Heart left ventricle (tissue), 16 donors: ENCODE results near the gene PRODH. TPM values are rescaled to one million over a fixed set of nuclear protein-coding genes. Genes with fewer than 3 reads are reported as not detected.
"Not testable (repeated sequence)": the region's sequence is repeated elsewhere in the genome, so short reads cannot be mapped to it uniquely, and the experiment has no call there.

Experiments
- ATAC-seq, 4 donors: fragments of 200-7000 bp; cut with Tn5 transposase; one replicate each; pipeline ENCODE4 v1.9.1; 2020 to 2022; ENCODE audit warnings: moderate library complexity in 4 of 4, mild to moderate bottlenecking in 3 of 4, moderate number of reproducible peaks in 1 of 4
- DNase-seq, 5 donors: peaks; one replicate each; pipeline ENCODE4 v3.0.0-alpha.2; 2020
- H3K27ac ChIP-seq, 12 donors: fragments of 200-600 bp; sonication (generic) in 4 of 12; one replicate each; pipeline versions ENCODE4 v1.5.0 to v1.8.0; 2016 to 2022; ENCODE audit warnings: mild to moderate bottlenecking in 2 of 12
- H3K27me3 ChIP-seq, 9 donors: fragments of 200-600 bp; sonication (generic) in 2 of 9; one replicate each; pipeline versions ENCODE4 v1.5.1 to v1.8.0; 2016 to 2022; ENCODE audit warnings: mild to moderate bottlenecking in 3 of 9
- H3K36me3 ChIP-seq, 9 donors: fragments of 200-600 bp; sonication (generic) in 2 of 9; one replicate each; pipeline versions ENCODE4 v1.5.0 to v1.8.0; 2018 to 2022; ENCODE audit warnings: mild to moderate bottlenecking in 2 of 9
- H3K4me1 ChIP-seq, 12 donors: fragments of 200-600 bp; sonication (generic) in 4 of 12; one replicate each; pipeline versions ENCODE4 v1.5.0 to v1.8.0; 2016 to 2022; ENCODE audit warnings: mild to moderate bottlenecking in 3 of 12
- H3K4me3 ChIP-seq, 12 donors: fragments of 200-600 bp; sonication (generic) in 4 of 12; one replicate each; pipeline versions ENCODE4 v1.5.0 to v1.8.0; 2017 to 2022; ENCODE audit warnings: mild to moderate bottlenecking in 9 of 12, moderate library complexity in 4 of 12
- H3K9me3 ChIP-seq, 12 donors: fragments of 200-600 bp; sonication (generic) in 4 of 12; one replicate each; pipeline versions ENCODE4 v1.5.0 to v1.8.0; 2016 to 2022; ENCODE audit warnings: mild to moderate bottlenecking in 1 of 12
- POLR2A ChIP-seq, 2 donors: fragments of 450-650 bp; IDR thresholded peaks; one replicate each; pipeline ENCODE4 v1.6.1; 2017; ENCODE audit warnings: antibody characterized with exemption in 2 of 2, mild to moderate bottlenecking in 2 of 2, moderate library complexity in 2 of 2
- WGBS, 4 donors: extraction: QIAGEN DNeasy Blood & Tissue Kit in 2 of 4; methylation state at CpG; one replicate each; pipeline versions ENCODE4 v1.1.5 to v1.1.7; 2013 to 2018; 5-methylcytosine and 5-hydroxymethylcytosine counted together
- intact Hi-C, 10 donors: fragments of 100-400 bp; cut with DNase I; formaldehyde crosslinking; loops; one replicate each; pipeline versions ENCODE4 v1.11.1 to v1.14.2; 2022
- polyA plus RNA-seq, 2 donors: library from polyadenylated mRNA; stranded (reverse); fragments of 200-250 nt; gene quantifications; one replicate each; pipeline ENCODE4 v1.2.3, GENCODE V29; 2013
- total RNA-seq, 9 donors: library from RNA; depleted of rRNA in 2 of 9; stranded (reverse); fragments of >200 nt in 2 of 9; fragmentation: NEBNext Ultra II Directional in 3 of 9; extraction: Animal tissue kit (Norgen Biotek cat#: 25700) in 3 of 9; gene quantifications; one replicate each; pipeline versions ENCODE4 v1.1.0 to v1.2.4, GENCODE V29; 2016 to 2023
- TF ChIP-seq, protein P1 (sequence below), 12 donors: fragments of 200-600 bp; sonication (generic) in 4 of 12; IDR thresholded peaks; one replicate each; pipeline versions ENCODE4 v1.5.0 to v1.8.0; 2018 to 2022; ENCODE audit warnings: antibody characterized with exemption in 12 of 12, mild to moderate bottlenecking in 5 of 12
- donor health status: ischemic (EF 13 %, LVEDD 7.1; RV severe dilation, severe dysfunction).
- donor health status: healthy with polysubstance abuse.
- donor health status: DM: no; HTN: yes; CAD: no.
- donor health status: DM: no; HTN: no; CAD: no.
- donor health status: ischemic (EF 25% LVEDD 6.9; RV normal size, moderate dysfunction).
- donor health status: ischemic (EF 25% LVEDD 5.7; RV mildly dilated, moderate dysfunction).
- donor health status: healthy.
- donor health status: DM: yes; HTN: yes; CAD: no.
- donor health status: ischemic (EF 35%, LVEDD 5.7; RV mildly dilated, moderate dysfunction).
- donor health status: nonischemic (EF 11% LVEDD 7.7; RV severe dilation, severe dysfunction).
- donor health status: DM: yes; HTN: yes; CAD: no.
- donor health status: PGD.
- donor health status: ischemic (EF 29% LVEDD 5.4; RV normal size, mild dysfunction).
- donor health status: nonischemic (EF 23%, LVEDD 6.1; RV moderate dilation, normal function).

The PRODH gene
- total and polyA plus RNA-seq, 11 donors, result 3.3 to 25.0 (median 7.5) TPM

- no peak overlapping the region for H3K27ac ChIP-seq
- TF ChIP-seq, protein P1, sequence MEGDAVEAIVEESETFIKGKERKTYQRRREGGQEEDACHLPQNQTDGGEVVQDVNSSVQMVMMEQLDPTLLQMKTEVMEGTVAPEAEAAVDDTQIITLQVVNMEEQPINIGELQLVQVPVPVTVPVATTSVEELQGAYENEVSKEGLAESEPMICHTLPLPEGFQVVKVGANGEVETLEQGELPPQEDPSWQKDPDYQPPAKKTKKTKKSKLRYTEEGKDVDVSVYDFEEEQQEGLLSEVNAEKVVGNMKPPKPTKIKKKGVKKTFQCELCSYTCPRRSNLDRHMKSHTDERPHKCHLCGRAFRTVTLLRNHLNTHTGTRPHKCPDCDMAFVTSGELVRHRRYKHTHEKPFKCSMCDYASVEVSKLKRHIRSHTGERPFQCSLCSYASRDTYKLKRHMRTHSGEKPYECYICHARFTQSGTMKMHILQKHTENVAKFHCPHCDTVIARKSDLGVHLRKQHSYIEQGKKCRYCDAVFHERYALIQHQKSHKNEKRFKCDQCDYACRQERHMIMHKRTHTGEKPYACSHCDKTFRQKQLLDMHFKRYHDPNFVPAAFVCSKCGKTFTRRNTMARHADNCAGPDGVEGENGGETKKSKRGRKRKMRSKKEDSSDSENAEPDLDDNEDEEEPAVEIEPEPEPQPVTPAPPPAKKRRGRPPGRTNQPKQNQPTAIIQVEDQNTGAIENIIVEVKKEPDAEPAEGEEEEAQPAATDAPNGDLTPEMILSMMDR (IDR thresholded peaks at IDR 0.05), result no peak
- no peak for TF ChIP-seq POLR2A (IDR thresholded peaks at IDR 0.05)
- peaks cover 0 to 13% (median 0%) of the 10 kb centered on the region in 12 donors for H3K4me1 ChIP-seq
- peak overlapping the region in 11 of 12 donors; percentile 35 to 59 (median 55) for H3K4me3 ChIP-seq
- 2 to 5% (median 2%) methylated on average over 7 to 28 of the region's 28 CpGs for WGBS, 4 donors
- no peaks in the 10 kb centered on the region for H3K9me3 ChIP-seq
- intact Hi-C loops, result no loop called here
- no peaks in the 10 kb centered on the region for H3K36me3 ChIP-seq
- H3K27me3 ChIP-seq, result peaks cover 0 to 30% (median 16%) of the 10 kb centered on the region in 9 donors
- no peak for ATAC-seq
- DNase-seq, result no peak
Observed at GRCh38 chr22:18970948-18971315, 34.8 kb upstream of the PRODH start.

GRCh38 chr22:18970176-18970947 is 34.3 kb upstream of the PRODH start:
- Histone ChIP-seq H3K27ac (no peak overlapping the region), H3K27me3 (peaks cover 0 to 30% (median 16%) of the 10 kb centered on the region in 9 donors), H3K4me3 (peak overlapping the region; percentile 32 to 59 (median 52)), H3K36me3 (no peaks in the 10 kb centered on the region), H3K4me1 (peaks cover 0 to 13% (median 0%) of the 10 kb centered on the region in 12 donors), H3K9me3 (no peaks in the 10 kb centered on the region)
- intact Hi-C loops, result no loop called here
- DNase-seq, result peak in 1 of 5 donors; percentile 51
- TF ChIP-seq, protein P1 (IDR thresholded peaks at IDR 0.05), result no peak
- TF ChIP-seq POLR2A (IDR thresholded peaks at IDR 0.05), result no peak
- ATAC-seq, result no peak
- WGBS, 4 donors, result 0 to 3% (median 1%) methylated on average over 36 to 94 of the region's 94 CpGs

- H3K27me3 ChIP-seq, result peaks cover 0 to 30% (median 16%) of the 10 kb centered on the region in 9 donors
- peak in 1 of 5 donors; percentile 46 for DNase-seq
- H3K4me3 ChIP-seq, H3K27ac ChIP-seq, H3K9me3 ChIP-seq, H3K36me3 ChIP-seq, ATAC-seq: not testable (repeated sequence)
- peaks cover 0 to 13% (median 0%) of the 10 kb centered on the region in 12 donors for H3K4me1 ChIP-seq
- intact Hi-C loops, result loop anchor here in 1 of 10 donors (5.0 kb wide), 1 partner anchor 1303 kb away; no protein-coding TSS in a partner anchor
- 61 to 77% (median 72%) methylated on average over 11 to 14 of the region's 14 CpGs for WGBS, 4 donors
Observed at GRCh38 chr22:18969158-18969942, 33.3 kb upstream of the PRODH start.

- intact Hi-C loops, result loop anchor here in 1 of 10 donors (5.0 kb wide), 1 partner anchor 1304 kb away; no protein-coding TSS in a partner anchor
- peak in 4 of 5 donors; percentile 27 to 60 (median 44) for DNase-seq
- TF ChIP-seq, protein P1 (IDR thresholded peaks at IDR 0.05), result no peak
- TF ChIP-seq POLR2A (IDR thresholded peaks at IDR 0.05), result no peak
- Histone ChIP-seq H3K9me3 (no peaks in the 10 kb centered on the region), H3K4me3 (no peak overlapping the region), H3K4me1 (peaks cover 0 to 13% (median 0%) of the 10 kb centered on the region in 12 donors), H3K27ac (no peak overlapping the region), H3K36me3 (no peaks in the 10 kb centered on the region), H3K27me3 (peaks cover 0 to 30% (median 16%) of the 10 kb centered on the region in 9 donors)
- WGBS, 4 donors, result 42 to 73% (median 51%) methylated on average over 10 to 20 of the region's 20 CpGs
- peak in 3 of 4 donors; percentile 20 to 52 (median 31) for ATAC-seq
Observed at GRCh38 chr22:18968011-18968749, 32.1 kb upstream of the PRODH start.

- H3K4me1 ChIP-seq, result peaks cover 0 to 13% (median 0%) of the 10 kb centered on the region in 12 donors
- WGBS, 4 donors, result 54 to 63% (median 59%) methylated on average over 10 to 14 of the region's 14 CpGs
- H3K9me3 ChIP-seq, H3K27ac ChIP-seq, H3K4me3 ChIP-seq, H3K36me3 ChIP-seq: not testable (repeated sequence)
- intact Hi-C loops, result loop anchor here in 1 of 10 donors (5.0 kb wide), 1 partner anchor 1305 kb away; no protein-coding TSS in a partner anchor
- H3K27me3 ChIP-seq, result peaks cover 0 to 30% (median 16%) of the 10 kb centered on the region in 9 donors
- DNase-seq (peak in 1 of 5 donors; percentile 60), ATAC-seq (peak; percentile 56 to 80 (median 71))
Observed at GRCh38 chr22:18967391-18968010, 31.4 kb upstream of the PRODH start.
